SK-N-SH (cell line): ENCODE results near the gene HPCAL1.

Experiments
- EP300 ChIP-seq, 2 experiments: IDR thresholded peaks; 2 replicates each; pipeline versions ENCODE4 v1.4.0 to v1.6.1; 2012; ENCODE audit warnings: borderline replicate concordance in 1 of 2, low read depth in 1 of 2, low read length in 1 of 2
- MXI1 ChIP-seq: IDR thresholded peaks from 2 replicates; pipeline ENCODE4 v1.6.1; 2012; ENCODE audit warnings: mild to moderate bottlenecking, low read depth, low read length, improper control_type of control experiment
- RAD21 ChIP-seq: IDR thresholded peaks from 2 replicates; pipeline ENCODE4 v1.6.1; 2012; ENCODE audit warnings: mild to moderate bottlenecking, low read length
- RCOR1 ChIP-seq: fragments of 150-350 bp; IDR thresholded peaks from 2 replicates; pipeline ENCODE4 v1.6.1; 2017; ENCODE audit warnings: antibody characterized with exemption, low read length
- REST ChIP-seq: IDR thresholded peaks from 2 replicates; pipeline ENCODE4 v1.6.1; 2012; ENCODE audit warnings: mild to moderate bottlenecking, low read depth, low read length, moderate library complexity
- SIN3A ChIP-seq: IDR thresholded peaks from 2 replicates; pipeline ENCODE4 v1.6.1; 2012; ENCODE audit warnings: low read depth, mild to moderate bottlenecking, low read length, moderate library complexity, borderline replicate concordance
- SMC3 ChIP-seq: IDR thresholded peaks from 2 replicates; pipeline ENCODE4 v1.6.1; 2012; ENCODE audit warnings: low read depth, low read length, improper control_type of control experiment
- ZBTB33 ChIP-seq: IDR thresholded peaks from 2 replicates; pipeline ENCODE4 v1.4.0; 2012; ENCODE audit warnings: low read depth, borderline replicate concordance
- TF ChIP-seq, protein P1 (sequence below): fragments of 200-600 bp; sonication (generic); IDR thresholded peaks from 2 replicates; pipeline ENCODE4 v1.6.1; 2017; ENCODE audit warnings: antibody characterized with exemption, mild to moderate bottlenecking, moderate library complexity
- TF ChIP-seq, protein P2 (sequence below): fragments of 150-350 bp; IDR thresholded peaks from 2 replicates; pipeline ENCODE4 v1.6.1; 2017; ENCODE audit warnings: antibody characterized with exemption, low read length, low read depth, borderline replicate concordance

DNA sequence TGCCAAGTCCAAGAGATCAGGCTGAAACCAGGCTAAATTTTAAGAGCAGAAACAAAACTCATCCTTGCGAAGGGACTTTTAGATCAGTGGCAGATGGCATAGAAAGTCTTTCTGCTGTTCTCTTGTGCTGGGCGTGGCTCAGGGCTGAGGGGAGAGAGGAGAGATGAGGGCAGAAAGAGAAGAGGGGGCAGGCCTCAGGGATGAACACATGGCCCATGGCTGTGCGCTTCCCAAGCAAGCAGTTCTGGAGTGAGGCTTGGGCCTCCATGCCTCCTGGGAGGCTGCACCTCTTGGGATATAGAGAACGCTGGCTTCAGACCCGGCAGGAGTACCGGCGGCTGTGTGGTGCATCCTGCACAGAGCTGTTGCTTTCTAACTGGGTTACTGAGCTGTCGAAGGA is 41.0 kb downstream of the HPCAL1 start:
- TF ChIP-seq SIN3A, result no peak
- TF ChIP-seq REST, result no peak
- TF ChIP-seq, protein P1, sequence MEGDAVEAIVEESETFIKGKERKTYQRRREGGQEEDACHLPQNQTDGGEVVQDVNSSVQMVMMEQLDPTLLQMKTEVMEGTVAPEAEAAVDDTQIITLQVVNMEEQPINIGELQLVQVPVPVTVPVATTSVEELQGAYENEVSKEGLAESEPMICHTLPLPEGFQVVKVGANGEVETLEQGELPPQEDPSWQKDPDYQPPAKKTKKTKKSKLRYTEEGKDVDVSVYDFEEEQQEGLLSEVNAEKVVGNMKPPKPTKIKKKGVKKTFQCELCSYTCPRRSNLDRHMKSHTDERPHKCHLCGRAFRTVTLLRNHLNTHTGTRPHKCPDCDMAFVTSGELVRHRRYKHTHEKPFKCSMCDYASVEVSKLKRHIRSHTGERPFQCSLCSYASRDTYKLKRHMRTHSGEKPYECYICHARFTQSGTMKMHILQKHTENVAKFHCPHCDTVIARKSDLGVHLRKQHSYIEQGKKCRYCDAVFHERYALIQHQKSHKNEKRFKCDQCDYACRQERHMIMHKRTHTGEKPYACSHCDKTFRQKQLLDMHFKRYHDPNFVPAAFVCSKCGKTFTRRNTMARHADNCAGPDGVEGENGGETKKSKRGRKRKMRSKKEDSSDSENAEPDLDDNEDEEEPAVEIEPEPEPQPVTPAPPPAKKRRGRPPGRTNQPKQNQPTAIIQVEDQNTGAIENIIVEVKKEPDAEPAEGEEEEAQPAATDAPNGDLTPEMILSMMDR, result no peak
- TF ChIP-seq, protein P2, sequence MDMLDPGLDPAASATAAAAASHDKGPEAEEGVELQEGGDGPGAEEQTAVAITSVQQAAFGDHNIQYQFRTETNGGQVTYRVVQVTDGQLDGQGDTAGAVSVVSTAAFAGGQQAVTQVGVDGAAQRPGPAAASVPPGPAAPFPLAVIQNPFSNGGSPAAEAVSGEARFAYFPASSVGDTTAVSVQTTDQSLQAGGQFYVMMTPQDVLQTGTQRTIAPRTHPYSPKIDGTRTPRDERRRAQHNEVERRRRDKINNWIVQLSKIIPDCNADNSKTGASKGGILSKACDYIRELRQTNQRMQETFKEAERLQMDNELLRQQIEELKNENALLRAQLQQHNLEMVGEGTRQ, result no peak
- no peak for TF ChIP-seq RCOR1
- no peak for TF ChIP-seq MXI1
- TF ChIP-seq EP300 (IDR thresholded peaks at IDR 0.05; ENCODE audit: borderline replicate concordance in 1 of 2, low read depth in 1 of 2, low read length in 1 of 2), result no peak; a peak in 1 of 4 replicates
- no peak for TF ChIP-seq ZBTB33
- no peak for TF ChIP-seq RAD21
- no peak for TF ChIP-seq SMC3
